H1 (cell line): Measurements from ENCODE around the gene NEDD1. TPM values are rescaled to one million over a fixed set of nuclear protein-coding genes. Genes with fewer than 3 reads are reported as not detected.

Experiments used
- CTCF ChIA-PET: fragments of 300-600 bp; sonication (Branson Sonifier 250); formaldehyde crosslinking; loops from one replicate; lab custom pipeline; 2021; ENCODE audit not compliant: partially characterized antibody; lab: Charles Lee
- POLR2A ChIA-PET: fragments of 300-600 bp; sonication (Branson Sonifier 250); formaldehyde crosslinking; loops from one replicate; lab custom pipeline; 2021; ENCODE audit warnings: inconsistent platforms; ENCODE audit not compliant: partially characterized antibody; lab: Charles Lee
- DNase-seq, 2 experiments: peaks; one replicate each; pipeline versions ENCODE4 v3.0.0 to v3.0.0-alpha.2; 2010 to 2022; ENCODE audit warnings: low spot score in 2 of 2, low read depth in 1 of 2, mixed read lengths in 1 of 2
- FAIRE-seq: peaks from 2 replicates; lab custom pipeline; 2011; peaks lifted over from hg19 to GRCh38; lab: Jason Lieb, UNC
- H2AFZ ChIP-seq: 2 replicates; pipeline ENCODE4 v1.8.1; 2012; ENCODE audit warnings: low read length, inconsistent platforms
- H2AK5ac ChIP-seq: 2 replicates; pipeline ENCODE4 v1.6.1; 2013; ENCODE audit warnings: low read depth, low read length
- H2BK120ac ChIP-seq: replicated peaks from 2 replicates; pipeline ENCODE3; 2013; ENCODE audit warnings: low read depth, low read length, inconsistent platforms
- H2BK12ac ChIP-seq: 2 replicates; pipeline ENCODE4 v1.6.1; 2013; ENCODE audit warnings: low read depth, low read length
- H2BK15ac ChIP-seq: 2 replicates; pipeline ENCODE4 v1.6.1; 2013; ENCODE audit warnings: low read length
- H2BK20ac ChIP-seq: 2 replicates; pipeline ENCODE4 v1.6.1; 2013; ENCODE audit warnings: low read length
- H2BK5ac ChIP-seq: 2 replicates; pipeline ENCODE4 v1.6.1; 2013; ENCODE audit warnings: low read depth, low read length
- H3K14ac ChIP-seq: 2 replicates; pipeline ENCODE4 v1.6.1; 2013; ENCODE audit warnings: inconsistent platforms; ENCODE audit not compliant: insufficient read length
- H3K18ac ChIP-seq: 2 replicates; pipeline ENCODE4 v1.6.1; 2013; ENCODE audit warnings: low read length; ENCODE audit errors: extremely low read depth
- H3K23ac ChIP-seq: 2 replicates; pipeline ENCODE4 v1.6.1; 2013; ENCODE audit warnings: inconsistent platforms; ENCODE audit not compliant: insufficient read length
- H3K23me2 ChIP-seq: 2 replicates; pipeline ENCODE4 v1.6.1; 2013; ENCODE audit warnings: low read depth, low read length
- H3K27ac ChIP-seq: 2 replicates; pipeline ENCODE4 v1.6.1; 2011; ENCODE audit warnings: low read depth, low read length, inconsistent platforms
- H3K27me3 ChIP-seq, 4 experiments: replicated peaks in 1 of 4; 1 replicate in 1 of 4; 2 replicates in 3 of 4; pipeline versions ENCODE4 v1.6.1 to v1.8.1; 2011 to 2013; ENCODE audit warnings: low read length in 3 of 4, mild to moderate bottlenecking in 3 of 4, inconsistent platforms in 2 of 4, mixed read lengths in 2 of 4, moderate library complexity in 1 of 4; ENCODE audit not compliant: control insufficient read depth in 3 of 4, insufficient read depth in 3 of 4; ENCODE audit errors: extremely low read depth in 1 of 4
- H3K36me3 ChIP-seq, 4 experiments: 2 replicates each; pipeline versions ENCODE4 v1.6.1 to v1.8.1; 2011 to 2013; ENCODE audit warnings: mild to moderate bottlenecking in 4 of 4, low read length in 3 of 4, moderate library complexity in 2 of 4, control low read depth in 1 of 4, inconsistent platforms in 1 of 4; ENCODE audit not compliant: insufficient read depth in 4 of 4, control insufficient read depth in 2 of 4
- H3K4ac ChIP-seq: replicated peaks from 2 replicates; pipeline ENCODE3; 2013; ENCODE audit warnings: low read length, low read depth, mixed read lengths, inconsistent platforms; ENCODE audit not compliant: insufficient read length
- H3K4me1 ChIP-seq, 4 experiments: replicated peaks in 1 of 4; 1 replicate in 1 of 4; 2 replicates in 3 of 4; pipeline versions ENCODE4 v1.6.1 to v1.8.1; 2011 to 2013; ENCODE audit warnings: low read length in 3 of 4, inconsistent platforms in 2 of 4, mixed read lengths in 1 of 4; ENCODE audit not compliant: insufficient read depth in 4 of 4, control insufficient read depth in 3 of 4
- H3K4me2 ChIP-seq, 2 experiments: 2 replicates each; pipeline versions ENCODE4 v1.6.1 to v1.8.1; 2011 to 2013; ENCODE audit warnings: low read depth in 2 of 2, low read length in 2 of 2, control low read depth in 1 of 2, inconsistent platforms in 1 of 2, mild to moderate bottlenecking in 1 of 2; ENCODE audit not compliant: insufficient read depth in 1 of 2
- H3K4me3 ChIP-seq, 4 experiments: fragments of 200-600, 300-600 bp in 1 of 4; sonication (generic), shearing (Covaris generic), sonication (Bioruptor Twin) in 1 of 4; 2 replicates each; pipeline versions ENCODE4 v1.5.1 to v1.8.1; 2011 to 2016; ENCODE audit warnings: low read length in 4 of 4, low read depth in 3 of 4, control low read depth in 2 of 4, inconsistent platforms in 2 of 4, mild to moderate bottlenecking in 2 of 4, mixed read lengths in 1 of 4, moderate library complexity in 1 of 4; ENCODE audit not compliant: insufficient read depth in 2 of 4; ENCODE audit errors: extremely low read depth in 1 of 4
- H3K56ac ChIP-seq: replicated peaks from 2 replicates; pipeline ENCODE3; 2013; ENCODE audit warnings: low read depth, mild to moderate bottlenecking, mixed read lengths, low read length, inconsistent platforms; ENCODE audit not compliant: insufficient read length
- H3K79me1 ChIP-seq: 2 replicates; pipeline ENCODE4 v1.6.1; 2013; ENCODE audit warnings: low read depth, low read length, control low read depth
- H3K79me2 ChIP-seq, 2 experiments: 2 replicates each; pipeline versions ENCODE4 v1.6.1 to v1.8.1; 2012 to 2013; ENCODE audit warnings: low read length in 2 of 2, mild to moderate bottlenecking in 2 of 2, inconsistent platforms in 1 of 2; ENCODE audit not compliant: insufficient read depth in 2 of 2, control insufficient read depth in 1 of 2
- H3K9ac ChIP-seq, 4 experiments: replicated peaks in 1 of 4; 1 replicate in 1 of 4; 2 replicates in 3 of 4; pipeline versions ENCODE4 v1.6.1 to v1.8.1; 2011 to 2013; ENCODE audit warnings: low read depth in 3 of 4, low read length in 3 of 4, control low read depth in 2 of 4, mild to moderate bottlenecking in 2 of 4, moderate library complexity in 2 of 4, inconsistent platforms in 1 of 4; ENCODE audit errors: extremely low read depth in 1 of 4
- H3K9me3 ChIP-seq, 2 experiments: 2 replicates each; pipeline versions ENCODE4 v1.6.1 to v1.8.1; 2012 to 2013; ENCODE audit warnings: mild to moderate bottlenecking in 2 of 2, moderate library complexity in 2 of 2, control low read depth in 1 of 2, inconsistent platforms in 1 of 2, low read depth in 1 of 2, low read length in 1 of 2, mixed read lengths in 1 of 2; ENCODE audit not compliant: insufficient read depth in 2 of 2
- H4K20me1 ChIP-seq, 2 experiments: replicated peaks in 1 of 2; 2 replicates each; pipeline versions ENCODE3 to v1.8.1; 2011 to 2013; ENCODE audit warnings: inconsistent platforms in 2 of 2, low read length in 2 of 2, mild to moderate bottlenecking in 1 of 2; ENCODE audit not compliant: insufficient read depth in 2 of 2, control insufficient read depth in 1 of 2
- H4K5ac ChIP-seq: 2 replicates; pipeline ENCODE4 v1.6.1; 2013; ENCODE audit warnings: low read length, low read depth, mixed read lengths, inconsistent platforms; ENCODE audit not compliant: insufficient read length
- H4K8ac ChIP-seq: 2 replicates; pipeline ENCODE4 v1.8.0; 2013; ENCODE audit warnings: mild to moderate bottlenecking, moderate library complexity, low read length, inconsistent platforms; ENCODE audit not compliant: insufficient read depth; ENCODE audit errors: extremely low read depth
- H4K91ac ChIP-seq: replicated peaks from 2 replicates; pipeline ENCODE3; 2013; ENCODE audit warnings: low read length, mixed read lengths, inconsistent platforms; ENCODE audit not compliant: insufficient read length
- ATF3 ChIP-seq: IDR thresholded peaks from 2 replicates; pipeline ENCODE4 v1.6.1; 2011; ENCODE audit warnings: low read depth, mild to moderate bottlenecking, low read length; ENCODE audit not compliant: insufficient read depth
- CREB1 ChIP-seq: IDR thresholded peaks from 2 replicates; pipeline ENCODE4 v1.6.1; 2012; ENCODE audit warnings: inconsistent platforms
- HDAC6 ChIP-seq: IDR thresholded peaks from one replicate; pipeline ENCODE4 v1.7.1; 2012; ENCODE audit warnings: low read depth, mild to moderate bottlenecking, inconsistent platforms, low read length, moderate library complexity
- KDM5A ChIP-seq: fragments of 200-600 bp; IDR thresholded peaks from 2 replicates; pipeline ENCODE4 v1.7.1; 2012; ENCODE audit warnings: mild to moderate bottlenecking, low read length, inconsistent platforms, mixed read lengths
- MAFK ChIP-seq: IDR thresholded peaks from 2 replicates; pipeline ENCODE4 v1.6.1; 2012; ENCODE audit warnings: low read depth, mild to moderate bottlenecking, improper control_type of control experiment, low read length
- NRF1 ChIP-seq: IDR thresholded peaks from 2 replicates; pipeline ENCODE4 v1.6.1; 2011; ENCODE audit warnings: mild to moderate bottlenecking, low read depth, low read length, improper control_type of control experiment
- POLR2A ChIP-seq, 2 experiments: IDR thresholded peaks; 1 replicate in 1 of 2; 2 replicates in 1 of 2; pipeline ENCODE4 v1.6.1; 2011; ENCODE audit warnings: low read depth in 2 of 2, low read length in 2 of 2, mild to moderate bottlenecking in 2 of 2; ENCODE audit errors: control extremely low read depth in 1 of 2
- RXRA ChIP-seq: IDR thresholded peaks from 2 replicates; pipeline ENCODE4 v1.6.1; 2011; ENCODE audit warnings: low read depth, mild to moderate bottlenecking, low read length, moderate library complexity; ENCODE audit not compliant: insufficient read depth
- SIRT6 ChIP-seq: IDR thresholded peaks from one replicate; pipeline ENCODE4 v1.7.1; 2012; ENCODE audit warnings: low read length, inconsistent platforms
- WGBS, 2 experiments: shearing (Covaris generic) in 1 of 2; methylation state at CpG; one replicate each; pipeline versions ENCODE4 v1.1.6 to v1.1.7; 2013 to 2015; ENCODE audit warnings: low lambda C conversion rate in 2 of 2, mixed read lengths in 2 of 2, inconsistent platforms in 1 of 2, low coverage in 1 of 2, missing lambda C conversion rate in 1 of 2; ENCODE audit not compliant: insufficient replicate concordance in 2 of 2, insufficient coverage in 1 of 2, insufficient read length in 1 of 2; ENCODE audit errors: extremely low coverage in 1 of 2, missing lambda C conversion rate in 1 of 2; 5-methylcytosine and 5-hydroxymethylcytosine counted together
- polyA plus RNA-seq, 7 experiments: library from polyadenylated mRNA; depleted of rRNA in 3 of 7; stranded (reverse) in 5 of 7; unstranded in 2 of 7; fragments of >200 nt in 5 of 7; fragments of 200-250 nt in 2 of 7; gene quantifications; 1 replicate in 5 of 7; 2 replicates in 1 of 7; 4 replicates in 1 of 7; pipeline versions ENCODE4 v1.2.1 to v1.2.3, GENCODE V29; 2011 to 2013; ENCODE audit warnings: missing spikeins in 2 of 7, mixed read lengths in 2 of 7
- total RNA-seq: library from RNA; stranded (reverse); fragmentation: NEBNext Ultra II Directional; extraction: Animal tissue kit (Norgen Biotek cat#: 25700); gene quantifications from 2 replicates; pipeline ENCODE4 v1.2.1, GENCODE V29; 2021

Gene NEDD1
- total and polyA plus RNA-seq, 2 of the 8 experiments (the other 6 are each of a cell fraction or from before 2014, with no cell fraction given), result 9.0 to 26.6 TPM

- FAIRE-seq (no peak), DNase-seq (no peak)
- POLR2A ChIA-PET, result no interaction called here
- no peaks in the 10 kb centered on the region for H3K27me3 ChIP-seq
- H3K4ac ChIP-seq, result no peak overlapping the region
- no peak overlapping the region for H2BK20ac ChIP-seq
- H3K9ac ChIP-seq, result no peak overlapping the region
- H3K36me3 ChIP-seq, result no peaks in the 10 kb centered on the region
- no peaks in the 10 kb centered on the region for H3K4me1 ChIP-seq
- no peak overlapping the region for H2BK15ac ChIP-seq
- H3K56ac ChIP-seq, result no peak overlapping the region
- no peak overlapping the region for H3K23ac ChIP-seq
- H3K4me2 ChIP-seq, result no peak overlapping the region
- no peaks in the 10 kb centered on the region for H3K79me1 ChIP-seq
- H3K4me3 ChIP-seq, result no peak overlapping the region
- no peaks in the 10 kb centered on the region for H3K9me3 ChIP-seq
- H3K23me2 ChIP-seq, result no peaks in the 10 kb centered on the region; the same call in 1 of the 2 replicates
- H2AFZ ChIP-seq, result no peak overlapping the region
- H3K14ac ChIP-seq, result no peak overlapping the region
- CTCF ChIA-PET, result interaction anchor here (0.7 to 2.9 kb wide), 6 partner anchors 9 to 965 kb away, joined by 3 to 12 read pairs (median 6); no protein-coding TSS in a partner anchor
- H3K79me2 ChIP-seq, result no peaks in the 10 kb centered on the region
- H2BK120ac ChIP-seq, result no peak overlapping the region
- no peak overlapping the region for H2AK5ac ChIP-seq
- no peak overlapping the region for H2BK5ac ChIP-seq
- H3K18ac ChIP-seq, result no peak overlapping the region
- peak overlapping the region; percentile 22 for H4K91ac ChIP-seq
- H3K27ac ChIP-seq, result no peak overlapping the region
- no peak overlapping the region for H2BK12ac ChIP-seq
- TF ChIP-seq CREB1 (no peak), RXRA (no peak), SIRT6 (no peak), NRF1 (no peak), HDAC6 (no peak), ATF3 (no peak), KDM5A (no peak), POLR2A (IDR thresholded peaks at IDR 0.05; ENCODE audit: control extremely low read depth in 1 of 2, low read depth in 2 of 2, low read length in 2 of 2) (no peak), MAFK (no peak)
- no peaks in the 10 kb centered on the region for H4K20me1 ChIP-seq
- WGBS, 2 experiments, result 87% methylated on average over 6 of the region's 6 CpGs; no CpG with 5 or more reads in 1 of the 2 experiments
- H4K5ac ChIP-seq, result no peak overlapping the region
- no peak overlapping the region for H4K8ac ChIP-seq
Observed at GRCh38 chr12:96995861-96996260, 88.8 kb downstream of the NEDD1 start.
